HG03066 (cell line): Measurements from ENCODE around the gene CTXN2.

Source experiments
- ATAC-seq: cut with Tn5 transposase; IDR thresholded peaks from one replicate; pipeline ENCODE4 v1.9.1; 2021; ENCODE audit warnings: low read depth; ENCODE audit not compliant: unreplicated experiment

CTXN2 gene

GRCh38 chr15:48221261-48221660 lies 29.8 kb downstream of the CTXN2 start:
- ATAC-seq: no peak

GRCh38 chr15:48221885-48222284 lies 30.4 kb downstream of the CTXN2 start:
- no peak for ATAC-seq

GRCh38 chr15:48222627-48223026 lies 31.2 kb downstream of the CTXN2 start:
- ATAC-seq: no peak

GRCh38 chr15:48225771-48226170 lies 34.3 kb downstream of the CTXN2 start:
- no peak for ATAC-seq

- ATAC-seq: no peak
Observed at GRCh38 chr15:48230498-48230897, 39.0 kb downstream of the CTXN2 start.

GRCh38 chr15:48233246-48233645 lies 41.8 kb downstream of the CTXN2 start:
- no peak for ATAC-seq

- no peak for ATAC-seq
Observed at GRCh38 chr15:48239334-48239733, 47.9 kb downstream of the CTXN2 start.

GRCh38 chr15:48242015-48242414 lies 50.5 kb downstream of the CTXN2 start:
- no peak for ATAC-seq

GRCh38 chr15:48242535-48242934 lies 51.1 kb downstream of the CTXN2 start:
- no peak for ATAC-seq

- no peak for ATAC-seq
Observed at GRCh38 chr15:48244921-48245320, 53.5 kb downstream of the CTXN2 start.

- no peak for ATAC-seq
Observed at GRCh38 chr15:48248414-48248813, 56.9 kb downstream of the CTXN2 start.

GRCh38 chr15:48250640-48251076 lies 59.2 kb downstream of the CTXN2 start:
- no peak for ATAC-seq

- ATAC-seq: no peak
Observed at GRCh38 chr15:48253172-48253571, 61.7 kb downstream of the CTXN2 start.
